GM21723 (cell line): ENCODE results near the gene ZNF276.

Experiments used
- ATAC-seq: cut with Tn5 transposase; IDR thresholded peaks from one replicate; pipeline ENCODE4 v1.9.1; 2021; ENCODE audit warnings: mild to moderate bottlenecking, moderate library complexity; ENCODE audit not compliant: unreplicated experiment

ZNF276 gene

DNA sequence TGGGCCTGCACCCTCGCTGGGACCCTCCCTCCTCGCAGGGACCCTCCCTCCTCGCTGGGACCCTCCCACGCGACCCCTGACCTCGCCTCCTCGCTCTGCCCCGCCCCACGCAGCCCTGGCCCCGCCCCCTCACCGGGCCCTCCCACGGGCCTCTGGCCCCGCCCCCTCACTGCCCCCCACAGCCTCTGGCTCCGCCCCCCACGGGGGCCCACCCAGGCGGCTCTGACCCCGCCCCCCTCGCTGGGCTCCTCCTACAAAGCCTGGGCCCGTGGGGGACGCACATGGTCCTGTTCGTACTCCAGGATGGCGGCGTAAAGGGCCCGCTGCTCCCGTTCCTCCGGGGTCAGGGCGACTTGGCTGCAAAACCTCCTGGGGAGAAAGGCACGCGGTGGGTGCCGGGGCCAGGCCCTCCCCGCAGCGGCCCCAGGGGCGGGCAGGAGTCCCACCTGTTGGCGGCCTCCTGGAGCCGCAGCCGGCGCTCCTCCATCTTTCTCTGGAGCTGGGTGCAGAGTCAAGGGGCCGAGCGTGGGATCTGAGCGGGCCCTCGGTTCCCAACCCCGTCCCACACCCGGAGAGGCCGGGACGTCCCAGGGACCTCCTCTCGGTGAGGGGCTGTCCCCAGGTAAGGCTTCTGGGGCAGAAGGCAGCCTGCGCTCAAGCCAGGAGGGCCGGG lies 9.6 kb upstream of the ZNF276 start:
- peak; percentile 56 for ATAC-seq

GRCh38 chr16:89712274-89712781 lies 9.0 kb upstream of the ZNF276 start:
- peak; percentile 24 for ATAC-seq

GRCh38 chr16:89716493-89716892 lies 4.8 kb upstream of the ZNF276 start:
- ATAC-seq, result no peak

GRCh38 chr16:89716916-89717687 lies 4.2 kb upstream of the ZNF276 start:
- no peak for ATAC-seq

GRCh38 chr16:89717688-89718505 lies 3.4 kb upstream of the ZNF276 start:
- ATAC-seq, result no peak

DNA sequence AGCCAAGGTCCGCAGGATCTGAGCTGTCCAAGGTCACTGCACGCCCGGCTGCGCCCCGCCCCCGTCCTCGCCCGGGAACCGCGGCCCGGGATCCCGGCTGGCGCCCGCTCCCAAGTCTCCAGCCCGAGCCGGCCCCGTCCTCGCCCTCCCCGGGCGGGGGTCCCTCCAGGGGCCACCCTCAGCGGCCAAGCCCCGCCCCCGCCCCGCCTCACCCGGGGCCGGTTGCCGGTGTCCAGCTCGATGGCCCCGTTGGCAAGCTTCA lies 855 bp upstream of the ZNF276 start:
- peak; percentile 16 for ATAC-seq

DNA sequence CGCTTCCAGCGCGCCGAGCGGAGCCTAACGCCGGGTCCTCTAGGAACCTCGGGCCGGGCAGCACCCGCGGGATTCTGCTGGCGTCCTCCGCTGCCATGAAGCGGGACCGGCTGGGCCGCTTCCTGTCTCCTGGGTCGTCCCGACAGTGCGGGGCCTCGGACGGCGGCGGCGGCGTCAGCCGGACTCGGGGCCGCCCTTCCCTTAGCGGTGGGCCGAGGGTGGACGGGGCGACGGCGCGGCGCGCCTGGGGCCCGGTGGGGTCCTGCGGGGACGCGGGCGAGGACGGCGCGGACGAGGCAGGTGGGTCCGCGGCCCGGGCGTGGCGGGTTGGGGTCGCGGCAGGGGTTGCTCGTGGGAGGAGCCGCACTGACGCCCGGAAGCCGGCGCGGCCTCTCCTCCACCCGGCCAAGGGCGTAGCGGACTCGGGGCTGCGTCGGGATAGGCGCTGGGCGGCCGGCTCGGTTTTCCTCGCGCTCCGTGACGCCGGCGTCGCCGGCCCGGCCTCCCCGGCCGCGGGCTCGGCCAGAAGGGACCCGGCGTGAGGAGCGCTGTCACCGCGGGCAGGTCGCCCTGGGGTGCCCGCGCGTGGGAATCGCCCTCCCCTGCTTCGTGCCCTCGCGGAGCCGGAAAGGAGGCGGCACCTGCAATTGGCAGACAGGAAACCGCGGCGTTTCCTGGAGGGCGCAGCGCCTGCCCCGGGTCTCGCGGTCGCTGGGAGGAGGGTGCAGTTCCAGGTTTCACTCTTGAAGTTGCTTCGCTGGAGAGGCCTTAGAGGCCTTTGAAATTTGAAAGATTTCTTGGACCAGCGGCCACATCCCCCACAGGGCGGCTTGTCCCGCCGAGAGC lies 432 bp downstream of the ZNF276 start:
- peak; percentile 29 for ATAC-seq

DNA sequence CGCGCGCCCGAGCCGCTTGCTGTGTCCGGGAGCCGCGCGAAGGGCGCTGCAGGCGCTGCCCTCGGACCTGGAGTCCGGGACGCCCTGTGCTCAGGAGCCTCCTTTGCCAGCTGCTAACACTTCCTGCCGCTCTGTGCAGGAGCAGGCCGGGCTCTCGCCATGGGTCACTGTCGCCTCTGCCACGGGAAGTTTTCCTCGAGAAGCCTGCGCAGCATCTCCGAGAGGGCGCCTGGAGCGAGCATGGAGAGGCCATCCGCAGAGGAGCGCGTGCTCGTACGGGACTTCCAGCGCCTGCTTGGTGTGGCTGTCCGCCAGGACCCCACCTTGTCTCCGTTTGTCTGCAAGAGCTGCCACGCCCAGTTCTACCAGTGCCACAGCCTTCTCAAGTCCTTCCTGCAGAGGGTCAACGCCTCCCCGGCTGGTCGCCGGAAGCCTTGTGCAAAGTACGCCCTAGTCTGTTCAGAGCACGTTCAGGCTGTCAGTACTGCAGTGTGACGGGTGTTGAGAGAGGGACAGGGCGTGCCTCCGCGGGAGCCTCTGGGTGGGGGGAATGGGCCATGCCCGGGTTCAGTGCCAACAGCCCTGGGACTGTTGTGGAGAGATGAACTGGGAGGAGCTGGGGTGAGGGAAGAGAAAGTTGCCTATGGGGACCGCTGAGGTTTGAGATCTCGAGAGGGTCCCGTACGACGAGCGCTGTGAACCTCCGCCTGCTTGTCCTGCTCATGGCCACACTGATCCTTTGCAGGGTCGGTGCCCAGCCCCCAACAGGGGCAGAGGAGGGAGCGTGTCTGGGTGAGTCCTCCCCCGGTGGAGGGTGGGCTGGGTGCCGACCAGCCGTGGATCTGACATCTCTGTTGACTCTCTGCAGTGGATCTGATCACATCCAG lies 1.3 kb downstream of the ZNF276 start:
- ATAC-seq, result peak; percentile 12

GRCh38 chr16:89723279-89724250 lies 2.2 kb downstream of the ZNF276 start:
- no peak for ATAC-seq

DNA sequence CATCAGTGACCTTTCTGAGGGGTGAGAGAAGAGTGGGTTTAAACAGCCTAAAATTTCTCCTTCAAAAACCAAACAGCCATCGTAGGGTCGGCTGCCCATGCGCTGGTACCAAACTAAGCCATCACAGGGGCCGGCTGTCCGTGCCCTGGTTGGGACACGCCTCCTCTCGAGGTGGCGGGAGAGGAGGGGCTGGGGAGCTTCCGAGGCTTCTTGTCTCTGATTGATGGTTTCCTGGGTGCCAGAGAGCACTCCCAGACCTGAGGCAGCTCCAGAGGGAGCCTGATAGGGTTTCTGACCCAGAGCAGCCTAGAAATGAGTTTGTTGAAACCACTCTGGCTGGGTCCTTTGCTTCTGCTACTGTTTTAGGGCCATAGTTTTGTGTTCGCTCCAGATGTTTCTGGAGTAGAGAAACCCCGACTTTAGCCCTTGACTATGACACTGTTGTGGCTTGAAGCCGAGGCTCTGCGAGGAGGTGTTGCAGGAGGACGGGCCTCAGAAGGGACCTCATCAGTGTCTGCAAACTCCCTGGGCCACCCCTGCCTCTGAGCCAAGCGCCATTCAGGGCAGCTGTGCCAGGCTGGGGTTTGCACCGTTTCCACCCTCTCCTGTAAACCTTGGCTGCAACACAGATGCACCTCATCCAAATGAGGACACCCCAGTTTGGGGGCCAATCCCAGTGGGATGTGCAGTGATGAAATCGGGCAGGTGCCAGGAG lies 6.2 kb downstream of the ZNF276 start:
- ATAC-seq, result no peak

GRCh38 chr16:89729293-89729692 lies 8.0 kb downstream of the ZNF276 start:
- ATAC-seq, result no peak

- ATAC-seq, result no peak
Measured at GRCh38 chr16:89729863-89730593, 8.7 kb downstream of the ZNF276 start.

DNA sequence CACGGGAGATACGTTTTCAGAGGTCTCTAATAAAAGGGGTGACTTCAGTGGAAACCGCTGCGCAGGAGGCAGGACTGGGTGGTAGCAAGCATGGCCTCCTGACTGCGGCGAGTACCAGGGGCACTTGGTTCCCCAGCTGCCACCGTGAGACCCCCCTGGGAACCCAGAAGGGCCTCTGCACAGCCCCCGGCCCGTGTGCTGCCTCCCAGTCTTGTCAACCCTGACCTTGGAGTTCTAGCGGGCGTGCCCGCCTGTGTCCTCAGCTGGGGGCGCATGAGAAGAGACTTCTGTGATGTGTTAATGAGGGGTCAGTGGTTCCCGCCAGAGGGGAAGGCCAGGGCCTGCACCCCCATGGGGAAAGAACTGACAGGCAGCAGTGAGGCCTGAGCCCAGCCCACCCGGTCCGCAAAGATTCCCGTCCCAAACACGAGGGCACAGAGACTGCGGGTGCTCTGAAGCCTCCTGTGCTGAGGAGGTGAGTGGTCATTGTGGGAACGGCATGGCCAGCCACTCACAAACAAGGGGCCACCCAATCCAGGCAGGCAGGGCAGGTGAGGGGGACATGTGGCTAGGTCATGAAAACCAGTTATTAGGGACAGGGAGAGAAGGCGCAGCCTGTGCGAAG lies 9.4 kb downstream of the ZNF276 start:
- ATAC-seq, result no peak

DNA sequence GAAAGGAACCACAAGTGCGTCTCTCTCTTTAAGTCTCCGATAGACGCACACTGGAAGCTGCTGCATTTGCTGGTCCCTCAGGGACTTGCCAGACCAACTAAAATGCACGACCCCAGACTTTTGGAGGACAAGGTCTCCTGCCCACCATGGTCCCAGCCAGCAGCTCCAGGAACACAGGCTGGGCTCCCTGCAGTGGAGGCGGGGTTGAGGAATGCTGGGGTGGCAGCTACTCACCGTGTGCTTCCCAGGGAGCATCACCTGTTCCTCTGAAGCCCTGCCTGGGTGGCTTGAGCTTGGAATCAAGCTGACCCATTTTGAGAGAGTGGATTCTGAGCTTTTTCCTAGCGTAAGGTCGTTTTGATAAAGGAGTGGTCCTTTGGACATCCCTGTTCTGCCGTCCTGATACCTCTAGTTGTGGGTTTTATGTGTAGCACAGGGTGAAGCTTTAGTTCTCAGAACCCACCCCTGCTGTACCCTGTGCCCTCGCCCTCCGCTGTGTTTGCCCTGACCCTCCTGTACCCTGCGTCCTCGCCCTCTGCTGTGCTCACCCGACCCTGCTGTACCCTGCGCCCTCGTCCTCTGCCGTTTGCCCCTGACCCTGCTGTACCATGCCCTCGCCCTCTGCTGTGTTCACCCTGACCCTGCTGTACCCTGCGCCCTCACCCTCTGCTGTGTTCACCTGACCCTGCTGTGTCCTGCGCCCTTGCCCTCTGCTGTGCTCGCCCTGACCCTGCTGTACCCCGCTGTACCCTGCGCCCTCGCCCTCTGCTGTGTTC lies 11.0 kb downstream of the ZNF276 start:
- ATAC-seq, result no peak

GRCh38 chr16:89732918-89733242 lies 11.5 kb downstream of the ZNF276 start:
- no peak for ATAC-seq

- ATAC-seq, result no peak
Measured at GRCh38 chr16:89733322-89733721, 12.0 kb downstream of the ZNF276 start.
